OCI-LY7 (cell line): ENCODE measurements around the gene RPA3.

Source experiments
- CTCF ChIP-seq: fragments of 200-600 bp; sonication (generic); conservative IDR thresholded peaks from 2 replicates; pipeline ENCODE4 v1.5.1; 2014; ENCODE audit warnings: mild to moderate bottlenecking, antibody characterized with exemption, low read length, moderate library complexity, mixed read lengths
- EZH2phosphoT487 ChIP-seq: fragments of 200-600 bp; sonication (generic); IDR thresholded peaks from 2 replicates; pipeline ENCODE4 v1.6.1; 2018; ENCODE audit warnings: low read depth, borderline replicate concordance, mild to moderate bottlenecking, mixed run types, antibody characterized with exemption, low read length, moderate library complexity, mixed read lengths

GRCh38 chr7:7647495-7648036, 70.8 kb downstream of the RPA3 start:
- TF ChIP-seq CTCF (no peak), EZH2phosphoT487 (no peak)
